NCI-H2171 treated with DMSO at 0.1 percent for 48 hours (cell line): ENCODE results near the gene CHRNB2.

Experiments
- DNase-seq: peaks from one replicate; lab custom pipeline; 2025; lab: John Stamatoyannopoulos, UW

The CHRNB2 gene

GRCh38 chr1:154581766-154582165 is 14.2 kb downstream of the CHRNB2 start:
- no peak for DNase-seq

GRCh38 chr1:154582885-154583284 is 15.3 kb downstream of the CHRNB2 start:
- DNase-seq = no peak

GRCh38 chr1:154583773-154584172 is 16.2 kb downstream of the CHRNB2 start:
- DNase-seq = peak; percentile 14

- no peak for DNase-seq
Measured at GRCh38 chr1:154584267-154584994, 16.9 kb downstream of the CHRNB2 start.

GRCh38 chr1:154586231-154586630 is 18.7 kb downstream of the CHRNB2 start:
- no peak for DNase-seq

- no peak for DNase-seq
Measured at GRCh38 chr1:154586641-154587040, 19.1 kb downstream of the CHRNB2 start.

GRCh38 chr1:154589780-154590179 is 22.2 kb downstream of the CHRNB2 start:
- no peak for DNase-seq

- DNase-seq = no peak
Measured at GRCh38 chr1:154590756-154591155, 23.2 kb downstream of the CHRNB2 start.

- no peak for DNase-seq
Measured at GRCh38 chr1:154591206-154591605, 23.6 kb downstream of the CHRNB2 start.

- DNase-seq = no peak
Measured at GRCh38 chr1:154593390-154593789, 25.8 kb downstream of the CHRNB2 start.

GRCh38 chr1:154594811-154595210 is 27.2 kb downstream of the CHRNB2 start:
- no peak for DNase-seq

- DNase-seq = no peak
Measured at GRCh38 chr1:154595621-154596020, 28.0 kb downstream of the CHRNB2 start.

GRCh38 chr1:154598871-154599635 is 31.5 kb downstream of the CHRNB2 start:
- no peak for DNase-seq

GRCh38 chr1:154599658-154600057 is 32.1 kb downstream of the CHRNB2 start:
- DNase-seq = no peak

GRCh38 chr1:154603317-154603716 is 35.7 kb downstream of the CHRNB2 start:
- DNase-seq = no peak

- DNase-seq = no peak
Measured at GRCh38 chr1:154605534-154605933, 38.0 kb downstream of the CHRNB2 start.

- DNase-seq = no peak
Measured at GRCh38 chr1:154607106-154607608, 39.6 kb downstream of the CHRNB2 start.

GRCh38 chr1:154607609-154608396 is 40.2 kb downstream of the CHRNB2 start, which contains the start of gene ADAR:
TSS of gene ADAR (minus strand) at chr1:154608186. CDS start at chr1:154608006, 180 bp downstream.
- DNase-seq = peak; percentile 90

GRCh38 chr1:154608397-154609270 is 41.1 kb downstream of the CHRNB2 start:
- peak; percentile 61 for DNase-seq

GRCh38 chr1:154609398-154610380 is 42.1 kb downstream of the CHRNB2 start:
- peak; percentile 58 for DNase-seq
